Uterus (tissue), 4 donors: ENCODE measurements around the gene PPP1R7. TPM values are rescaled to one million over a fixed set of nuclear protein-coding genes. Genes with fewer than 3 reads are reported as not detected.

ENCODE experiments used
- DNase-seq, 2 donors: peaks; one replicate each; pipeline ENCODE4 v3.0.0-alpha.2; 2019 to 2020
- H3K27ac ChIP-seq, 2 donors: fragments of 200-600 bp; sonication (generic); 1 replicate in 1 of 2; 2 replicates in 1 of 2; pipeline ENCODE4 v1.5.1; 2016 to 2018
- H3K27me3 ChIP-seq, 2 donors: fragments of 200-600 bp; sonication (generic); one replicate each; pipeline ENCODE4 v1.5.1; 2018 to 2019; ENCODE audit warnings: control low read depth in 1 of 2
- H3K36me3 ChIP-seq, 2 donors: fragments of 200-600 bp; sonication (generic); one replicate each; pipeline ENCODE4 v1.5.1; 2019; ENCODE audit warnings: control low read depth in 1 of 2
- H3K4me1 ChIP-seq, 2 donors: fragments of 200-600 bp; sonication (generic); one replicate each; pipeline ENCODE4 v1.5.1; 2018 to 2019; ENCODE audit warnings: control low read depth in 1 of 2
- H3K4me3 ChIP-seq, 2 donors: fragments of 200-600 bp; sonication (generic); 1 replicate in 1 of 2; 2 replicates in 1 of 2; pipeline ENCODE4 v1.5.1; 2018 to 2019; ENCODE audit warnings: mild to moderate bottlenecking in 1 of 2
- H3K9me3 ChIP-seq, 2 donors: fragments of 200-600 bp; sonication (generic); one replicate each; pipeline ENCODE4 v1.5.1; 2019; ENCODE audit warnings: control low read depth in 1 of 2
- POLR2A ChIP-seq, 2 donors: fragments of 450-650 bp; IDR thresholded peaks; one replicate each; pipeline ENCODE4 v1.6.1; 2016; ENCODE audit warnings: antibody characterized with exemption in 2 of 2, mild to moderate bottlenecking in 1 of 2, moderate library complexity in 1 of 2
- intact Hi-C: fragments of 100-400 bp; cut with DNase I; formaldehyde crosslinking; loops from one replicate; pipeline ENCODE4 v1.15.1; 2023; ENCODE audit warnings: low total_unique reads
- total RNA-seq, 4 donors: library from RNA; depleted of rRNA in 3 of 4; stranded (reverse); fragments of >200 nt in 3 of 4; gene quantifications; one replicate each; pipeline versions ENCODE4 v1.1.0 to v1.2.4, GENCODE V29; 2014 to 2023
- TF ChIP-seq, protein P1 (sequence below), 4 experiments: fragments of 200-600 bp in 2 of 4; fragments of 450-650 bp in 2 of 4; sonication (generic) in 2 of 4; IDR thresholded peaks; one replicate each; pipeline ENCODE4 v1.5.1; 2016 to 2019; ENCODE audit warnings: antibody characterized with exemption in 4 of 4, mild to moderate bottlenecking in 2 of 4, moderate library complexity in 1 of 4
- donor health status: DM: yes; HTN: yes; CAD: no.

Gene PPP1R7
- total RNA-seq, 4 donors from 2014 or later = 8.5 to 43.6 (median 30.0) TPM

DNA sequence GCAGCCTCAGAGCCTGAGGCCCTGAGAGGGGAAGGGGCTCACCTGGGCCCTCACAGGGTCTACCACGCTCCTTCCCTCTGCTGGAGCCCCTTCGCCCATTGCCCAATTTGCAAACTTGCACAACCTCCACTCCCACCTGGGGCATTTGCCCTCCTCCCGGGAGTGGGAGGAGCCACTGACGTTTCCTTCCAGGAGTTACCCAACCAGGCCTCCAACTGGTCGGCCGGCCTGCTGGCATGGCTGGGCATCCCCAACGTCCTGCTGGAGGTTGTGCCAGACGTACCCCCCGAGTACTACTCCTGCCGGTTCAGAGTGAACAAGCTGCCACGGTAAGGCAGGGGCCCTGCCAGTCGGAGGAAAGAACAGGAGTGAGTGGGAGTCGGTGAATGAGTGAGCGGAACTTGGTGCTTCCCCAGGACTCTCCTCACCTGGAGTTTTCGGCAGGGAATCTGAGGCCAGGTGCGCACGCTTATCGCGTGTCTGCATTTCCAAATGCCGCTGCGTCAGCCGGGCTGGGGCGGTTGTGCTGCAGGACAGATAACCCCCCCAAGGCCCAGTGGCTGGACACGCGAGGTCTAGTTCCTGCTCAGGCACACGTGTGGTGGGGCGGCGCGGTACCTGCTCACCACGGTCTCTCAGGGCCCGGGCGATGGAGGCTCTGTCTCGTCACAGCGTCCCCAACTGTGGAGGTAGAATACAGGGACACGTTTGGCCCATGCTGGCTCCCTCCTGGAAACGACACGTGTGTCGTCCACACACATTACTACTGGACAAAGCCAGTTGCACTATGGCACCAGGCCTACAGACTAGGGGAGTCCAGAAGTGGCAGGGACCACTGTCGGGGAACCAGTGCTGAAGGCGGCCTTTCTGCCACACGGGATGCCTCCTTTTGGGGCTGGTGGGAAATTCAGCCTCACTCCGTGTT is 49.9 kb downstream of the PPP1R7 start:
- Histone ChIP-seq H3K27me3 (no peaks in the 10 kb centered on the region), H3K27ac (no peak overlapping the region), H3K9me3 (no peaks in the 10 kb centered on the region), H3K4me1 (no peaks in the 10 kb centered on the region), H3K36me3 (no peaks in the 10 kb centered on the region), H3K4me3 (no peak overlapping the region)
- TF ChIP-seq POLR2A (IDR thresholded peaks at IDR 0.05) = no peak
- TF ChIP-seq, protein P1, sequence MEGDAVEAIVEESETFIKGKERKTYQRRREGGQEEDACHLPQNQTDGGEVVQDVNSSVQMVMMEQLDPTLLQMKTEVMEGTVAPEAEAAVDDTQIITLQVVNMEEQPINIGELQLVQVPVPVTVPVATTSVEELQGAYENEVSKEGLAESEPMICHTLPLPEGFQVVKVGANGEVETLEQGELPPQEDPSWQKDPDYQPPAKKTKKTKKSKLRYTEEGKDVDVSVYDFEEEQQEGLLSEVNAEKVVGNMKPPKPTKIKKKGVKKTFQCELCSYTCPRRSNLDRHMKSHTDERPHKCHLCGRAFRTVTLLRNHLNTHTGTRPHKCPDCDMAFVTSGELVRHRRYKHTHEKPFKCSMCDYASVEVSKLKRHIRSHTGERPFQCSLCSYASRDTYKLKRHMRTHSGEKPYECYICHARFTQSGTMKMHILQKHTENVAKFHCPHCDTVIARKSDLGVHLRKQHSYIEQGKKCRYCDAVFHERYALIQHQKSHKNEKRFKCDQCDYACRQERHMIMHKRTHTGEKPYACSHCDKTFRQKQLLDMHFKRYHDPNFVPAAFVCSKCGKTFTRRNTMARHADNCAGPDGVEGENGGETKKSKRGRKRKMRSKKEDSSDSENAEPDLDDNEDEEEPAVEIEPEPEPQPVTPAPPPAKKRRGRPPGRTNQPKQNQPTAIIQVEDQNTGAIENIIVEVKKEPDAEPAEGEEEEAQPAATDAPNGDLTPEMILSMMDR (IDR thresholded peaks at IDR 0.05) = no peak
- no peak for DNase-seq
- intact Hi-C loops = no loop called here

DNA sequence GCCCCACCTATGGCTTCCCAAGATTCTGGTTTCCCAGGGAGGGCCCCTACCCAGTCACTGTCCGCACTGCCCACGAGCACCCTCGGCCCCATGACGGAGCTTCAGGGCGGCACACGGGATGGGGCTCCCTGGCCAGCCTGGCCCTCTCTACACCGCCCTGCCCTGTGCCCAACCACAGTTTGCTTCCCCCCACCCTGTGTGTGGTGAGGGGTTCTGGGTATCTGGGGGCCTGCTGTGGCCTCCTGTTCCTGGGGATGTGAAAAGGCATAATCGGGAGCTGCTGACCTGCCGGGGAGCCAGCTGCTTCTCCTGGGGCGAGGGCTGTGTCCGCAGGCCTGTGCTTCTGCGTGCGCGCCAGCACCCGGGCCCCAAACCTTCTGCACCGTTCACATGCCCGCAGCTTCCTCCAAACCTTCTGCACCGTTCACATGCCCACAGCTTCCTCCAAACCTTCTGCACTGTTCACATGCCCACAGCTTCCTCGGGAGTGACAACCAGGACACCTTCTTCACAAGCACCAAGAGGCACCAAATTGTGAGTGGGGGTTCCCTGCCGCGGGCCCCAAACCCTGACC is 50.6 kb downstream of the PPP1R7 start:
- Histone ChIP-seq H3K27me3 (no peaks in the 10 kb centered on the region), H3K4me3 (no peak overlapping the region), H3K4me1 (no peaks in the 10 kb centered on the region), H3K9me3 (no peaks in the 10 kb centered on the region), H3K36me3 (no peaks in the 10 kb centered on the region), H3K27ac (no peak overlapping the region)
- TF ChIP-seq POLR2A (IDR thresholded peaks at IDR 0.05) = no peak
- TF ChIP-seq, protein P1 (IDR thresholded peaks at IDR 0.05) = no peak
- intact Hi-C loops = no loop called here
- DNase-seq = no peak

- intact Hi-C loops = no loop called here
- H3K27me3 ChIP-seq = no peaks in the 10 kb centered on the region
- no peaks in the 10 kb centered on the region for H3K4me1 ChIP-seq
- TF ChIP-seq POLR2A (IDR thresholded peaks at IDR 0.05) = no peak
- TF ChIP-seq, protein P1 (IDR thresholded peaks at IDR 0.05) = no peak
- H3K36me3 ChIP-seq = no peaks in the 10 kb centered on the region
- H3K4me3 ChIP-seq = no peak overlapping the region
- H3K9me3 ChIP-seq = no peaks in the 10 kb centered on the region
- no peak overlapping the region for H3K27ac ChIP-seq
- DNase-seq = no peak
These were observed 51.4 kb downstream of the PPP1R7 start for GRCh38 chr2:241201445-241202267.

- no peak for DNase-seq
- no peak for TF ChIP-seq POLR2A (IDR thresholded peaks at IDR 0.05)
- TF ChIP-seq, protein P1 (IDR thresholded peaks at IDR 0.05) = no peak
- Histone ChIP-seq H3K27ac (no peak overlapping the region), H3K4me3 (no peak overlapping the region), H3K36me3 (no peaks in the 10 kb centered on the region), H3K27me3 (no peaks in the 10 kb centered on the region), H3K4me1 (no peaks in the 10 kb centered on the region), H3K9me3 (no peaks in the 10 kb centered on the region)
- intact Hi-C loops = no loop called here
These were observed 52.0 kb downstream of the PPP1R7 start for GRCh38 chr2:241202268-241202585.
